ENCODE results near the gene LRP8. TPM values are rescaled to one million over a fixed set of nuclear protein-coding genes. Genes with fewer than 3 reads are reported as not detected.
A peak's percentile ranks its signal among the peaks of the same experiment; 100 is the strongest.

LRP8 gene
- total and polyA plus RNA-seq, 8 donors: 6.8 to 36.6 (median 9.3) TPM

DNA sequence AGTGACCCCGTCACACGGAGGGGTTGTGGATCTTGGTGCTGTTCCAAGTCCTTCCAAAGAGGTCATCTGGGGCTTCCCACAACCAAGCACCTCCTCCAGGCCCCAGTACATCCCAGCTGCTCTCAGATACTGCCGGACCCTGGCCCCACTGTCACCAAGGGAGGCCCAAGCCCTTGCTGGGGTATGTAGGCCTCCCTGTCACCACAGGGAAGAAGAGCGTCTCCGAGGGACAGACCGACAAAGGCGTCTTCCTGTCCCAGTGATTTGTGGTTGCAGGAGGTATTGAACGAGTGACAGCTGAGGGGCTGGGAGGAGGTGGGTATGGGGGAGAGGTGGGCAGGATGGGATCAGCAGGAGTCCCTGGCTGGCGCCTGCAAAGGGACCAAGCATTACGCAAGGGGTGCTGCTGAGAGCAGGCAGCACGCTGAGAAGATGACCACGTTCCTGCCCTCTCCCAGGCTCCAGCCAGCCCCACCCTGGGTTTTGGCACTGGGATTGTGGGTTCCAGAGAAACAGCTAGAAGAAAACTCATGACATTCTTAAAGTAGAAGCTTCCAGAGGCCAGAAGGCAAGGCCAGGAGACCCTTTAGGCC, 29.7 kb downstream of the LRP8 start:
- no peak overlapping the region for H3K27ac ChIP-seq
- DNase-seq (no peak), ATAC-seq (no peak)
- H3K9me3 ChIP-seq: no peaks in the 10 kb centered on the region
- H3K36me3 ChIP-seq: no peaks in the 10 kb centered on the region
- no peaks in the 10 kb centered on the region for H3K27me3 ChIP-seq
- peaks cover 0 to 7% of the 10 kb centered on the region in 2 donors for H3K4me1 ChIP-seq
- intact Hi-C loops (cut with DNase I): no loop called here
- TF ChIP-seq CTCF (IDR thresholded peaks at IDR 0.05): no peak
- no peak overlapping the region for H3K4me3 ChIP-seq

GRCh38 chr1:53297195-53297594, 30.7 kb downstream of the LRP8 start:
- DNase-seq (no peak), ATAC-seq (no peak)
- Histone ChIP-seq H3K27ac (no peak overlapping the region), H3K9me3 (no peaks in the 10 kb centered on the region), H3K4me1 (peaks cover 0 to 11% of the 10 kb centered on the region in 2 donors), H3K36me3 (no peaks in the 10 kb centered on the region), H3K27me3 (no peaks in the 10 kb centered on the region), H3K4me3 (no peak overlapping the region)
- TF ChIP-seq CTCF (IDR thresholded peaks at IDR 0.05): no peak
- intact Hi-C loops (cut with DNase I): no loop called here

- peak; percentile 32 for ATAC-seq
- peaks cover 0 to 11% of the 10 kb centered on the region in 2 donors for H3K4me1 ChIP-seq
- no peaks in the 10 kb centered on the region for H3K36me3 ChIP-seq
- no peak overlapping the region for H3K4me3 ChIP-seq
- no peaks in the 10 kb centered on the region for H3K9me3 ChIP-seq
- no peaks in the 10 kb centered on the region for H3K27me3 ChIP-seq
- no peak for TF ChIP-seq CTCF (IDR thresholded peaks at IDR 0.05)
- intact Hi-C loops (cut with DNase I): no loop called here
- DNase-seq: peak in 1 of 4 donors; percentile 45
- no peak overlapping the region for H3K27ac ChIP-seq
These were observed 31.6 kb downstream of the LRP8 start for GRCh38 chr1:53296117-53296749.

GRCh38 chr1:53295726-53296116, 32.1 kb downstream of the LRP8 start:
- Histone ChIP-seq H3K4me1 (peaks cover 0 to 11% of the 10 kb centered on the region in 2 donors), H3K27ac (no peak overlapping the region), H3K27me3 (no peaks in the 10 kb centered on the region), H3K36me3 (no peaks in the 10 kb centered on the region), H3K9me3 (no peaks in the 10 kb centered on the region), H3K4me3 (no peak overlapping the region)
- intact Hi-C loops (cut with DNase I): no loop called here
- DNase-seq: no peak
- no peak for TF ChIP-seq CTCF (IDR thresholded peaks at IDR 0.05)
- peak; percentile 93 for ATAC-seq

- Histone ChIP-seq H3K27ac (no peak overlapping the region), H3K4me3 (no peak overlapping the region), H3K27me3 (no peaks in the 10 kb centered on the region), H3K36me3 (no peaks in the 10 kb centered on the region), H3K9me3 (no peaks in the 10 kb centered on the region), H3K4me1 (peaks cover 0 to 11% of the 10 kb centered on the region in 2 donors)
- TF ChIP-seq CTCF (IDR thresholded peaks at IDR 0.05): no peak
- intact Hi-C loops (cut with DNase I): no loop called here
- ATAC-seq: no peak
- no peak for DNase-seq
These were observed 32.6 kb downstream of the LRP8 start for GRCh38 chr1:53295295-53295694.
